C4-2B (cell line): ENCODE results near the gene DSCAML1.

ENCODE experiments used
- ZFX ChIP-seq: fragments of 450-650 bp; IDR thresholded peaks from 2 replicates; pipeline ENCODE4 v1.6.1; 2017
- TF ChIP-seq, protein P1 (sequence below): fragments of 450-650 bp; conservative IDR thresholded peaks from 2 replicates; pipeline ENCODE4 v1.5.1; 2017; ENCODE audit warnings: mild to moderate bottlenecking

DNA sequence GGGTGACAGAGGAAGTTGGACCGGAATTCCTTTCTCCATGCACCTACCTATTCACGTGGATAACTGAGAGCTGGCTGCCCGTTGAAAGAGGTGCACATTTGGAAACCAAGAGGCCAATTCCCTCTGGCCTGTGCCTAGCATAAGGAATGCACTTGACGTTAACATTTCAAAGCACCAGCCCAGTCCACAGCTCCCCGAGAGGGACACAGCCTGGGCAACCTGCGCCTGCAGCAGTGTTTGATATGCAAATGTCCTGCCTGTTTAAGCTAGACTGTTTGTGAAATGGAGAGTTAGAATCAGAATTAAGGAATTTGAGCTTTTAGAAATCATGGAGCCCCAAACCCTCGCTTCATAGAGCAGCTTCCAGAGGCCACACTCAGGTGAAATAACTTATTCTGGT is 126.1 kb downstream of the DSCAML1 start:
- TF ChIP-seq, protein P1, sequence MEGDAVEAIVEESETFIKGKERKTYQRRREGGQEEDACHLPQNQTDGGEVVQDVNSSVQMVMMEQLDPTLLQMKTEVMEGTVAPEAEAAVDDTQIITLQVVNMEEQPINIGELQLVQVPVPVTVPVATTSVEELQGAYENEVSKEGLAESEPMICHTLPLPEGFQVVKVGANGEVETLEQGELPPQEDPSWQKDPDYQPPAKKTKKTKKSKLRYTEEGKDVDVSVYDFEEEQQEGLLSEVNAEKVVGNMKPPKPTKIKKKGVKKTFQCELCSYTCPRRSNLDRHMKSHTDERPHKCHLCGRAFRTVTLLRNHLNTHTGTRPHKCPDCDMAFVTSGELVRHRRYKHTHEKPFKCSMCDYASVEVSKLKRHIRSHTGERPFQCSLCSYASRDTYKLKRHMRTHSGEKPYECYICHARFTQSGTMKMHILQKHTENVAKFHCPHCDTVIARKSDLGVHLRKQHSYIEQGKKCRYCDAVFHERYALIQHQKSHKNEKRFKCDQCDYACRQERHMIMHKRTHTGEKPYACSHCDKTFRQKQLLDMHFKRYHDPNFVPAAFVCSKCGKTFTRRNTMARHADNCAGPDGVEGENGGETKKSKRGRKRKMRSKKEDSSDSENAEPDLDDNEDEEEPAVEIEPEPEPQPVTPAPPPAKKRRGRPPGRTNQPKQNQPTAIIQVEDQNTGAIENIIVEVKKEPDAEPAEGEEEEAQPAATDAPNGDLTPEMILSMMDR, result no peak
- no peak for TF ChIP-seq ZFX
